Activated CD8-positive, alpha-beta memory T cell treated with anti-CD3 and anti-CD28 coated beads, Interleukin-2, amount 50 U/mL, for 1 hour (primary cell): ENCODE results near the gene XYLT1.
A peak's percentile ranks its signal among the peaks of the same experiment; 100 is the strongest.

Experiments used
- DNase-seq: peaks from one replicate; pipeline ENCODE4 v3.0.0-alpha.2; 2020; ENCODE audit errors: extremely low read depth

Gene XYLT1

DNA sequence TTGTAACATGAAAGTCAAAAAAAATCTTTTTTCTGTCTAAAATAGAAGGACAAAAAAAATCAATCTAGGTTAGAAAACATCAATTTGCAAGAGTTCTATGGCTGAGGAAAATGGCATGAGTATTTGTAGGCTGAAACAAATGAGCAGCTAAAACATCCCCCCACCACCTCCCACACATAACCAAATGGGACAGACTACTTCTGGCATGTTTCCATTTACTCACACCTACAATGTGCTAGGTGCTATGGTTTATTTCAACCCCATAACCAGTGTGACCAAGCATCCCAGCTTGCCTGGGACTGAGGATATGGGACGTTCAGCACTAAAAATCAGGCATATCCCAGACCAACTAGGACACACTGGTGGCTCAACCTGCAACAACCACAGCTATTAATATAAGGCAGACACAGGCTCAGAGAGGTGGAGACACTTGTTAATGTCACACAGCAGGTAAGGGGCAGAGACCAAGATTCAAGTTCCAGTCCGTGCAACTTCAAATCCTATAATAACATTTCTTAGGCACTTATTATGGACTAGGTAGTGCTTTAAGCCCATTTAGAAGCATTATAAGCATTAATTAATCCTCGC, 96.0 kb downstream of the XYLT1 start:
- no peak for DNase-seq

- DNase-seq = no peak
These were observed 97.2 kb downstream of the XYLT1 start for GRCh38 chr16:17373533-17373932.

GRCh38 chr16:17372386-17372785, 98.4 kb downstream of the XYLT1 start:
- DNase-seq = no peak

DNA sequence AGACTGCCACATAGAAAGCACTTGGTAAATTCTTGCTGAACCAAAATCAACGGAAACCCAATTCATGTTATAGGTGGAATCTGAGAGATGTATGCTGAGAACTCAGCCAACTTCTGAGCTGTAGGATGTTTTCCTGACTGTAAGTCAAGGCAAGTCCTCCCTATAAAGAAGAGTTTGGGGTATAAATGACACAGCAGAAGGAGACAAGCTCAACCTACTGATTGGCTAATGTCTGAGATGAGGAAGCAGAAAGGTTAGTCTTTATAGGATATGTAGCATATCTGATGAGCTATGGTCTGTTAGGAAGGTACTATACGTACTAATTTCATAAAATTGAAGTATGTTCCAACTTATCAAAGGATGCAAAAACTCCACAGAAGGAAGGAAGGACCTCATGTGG, 99.5 kb downstream of the XYLT1 start:
- DNase-seq = no peak

DNA sequence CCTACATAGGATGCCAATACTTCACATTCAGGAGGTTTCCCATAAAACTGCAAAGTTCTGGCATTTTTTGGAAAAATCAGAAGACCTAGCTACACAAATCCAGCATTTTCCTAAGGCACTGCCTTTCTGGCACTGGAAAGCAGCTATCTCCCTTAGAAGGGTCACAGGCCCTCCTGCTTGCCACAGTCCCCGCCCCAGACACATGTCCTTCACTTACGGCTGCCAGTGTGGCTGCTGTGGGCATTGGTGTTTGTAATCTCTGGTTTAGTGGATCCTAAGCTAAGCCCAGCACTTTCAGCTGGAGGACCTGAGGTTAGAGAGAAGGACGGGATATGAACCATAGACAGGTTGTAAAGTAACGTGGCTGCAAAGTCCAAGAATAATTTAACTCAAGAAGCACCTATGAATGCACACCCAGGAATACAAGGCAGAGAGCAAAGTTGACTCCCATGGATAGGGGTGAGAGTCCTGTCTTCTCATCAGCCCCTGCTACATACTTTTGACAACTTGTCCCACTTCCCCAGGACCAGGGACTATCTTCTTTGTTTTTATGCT, 100.0 kb downstream of the XYLT1 start:
- no peak for DNase-seq

GRCh38 chr16:17370223-17370707, 100.5 kb downstream of the XYLT1 start:
- DNase-seq = no peak

DNA sequence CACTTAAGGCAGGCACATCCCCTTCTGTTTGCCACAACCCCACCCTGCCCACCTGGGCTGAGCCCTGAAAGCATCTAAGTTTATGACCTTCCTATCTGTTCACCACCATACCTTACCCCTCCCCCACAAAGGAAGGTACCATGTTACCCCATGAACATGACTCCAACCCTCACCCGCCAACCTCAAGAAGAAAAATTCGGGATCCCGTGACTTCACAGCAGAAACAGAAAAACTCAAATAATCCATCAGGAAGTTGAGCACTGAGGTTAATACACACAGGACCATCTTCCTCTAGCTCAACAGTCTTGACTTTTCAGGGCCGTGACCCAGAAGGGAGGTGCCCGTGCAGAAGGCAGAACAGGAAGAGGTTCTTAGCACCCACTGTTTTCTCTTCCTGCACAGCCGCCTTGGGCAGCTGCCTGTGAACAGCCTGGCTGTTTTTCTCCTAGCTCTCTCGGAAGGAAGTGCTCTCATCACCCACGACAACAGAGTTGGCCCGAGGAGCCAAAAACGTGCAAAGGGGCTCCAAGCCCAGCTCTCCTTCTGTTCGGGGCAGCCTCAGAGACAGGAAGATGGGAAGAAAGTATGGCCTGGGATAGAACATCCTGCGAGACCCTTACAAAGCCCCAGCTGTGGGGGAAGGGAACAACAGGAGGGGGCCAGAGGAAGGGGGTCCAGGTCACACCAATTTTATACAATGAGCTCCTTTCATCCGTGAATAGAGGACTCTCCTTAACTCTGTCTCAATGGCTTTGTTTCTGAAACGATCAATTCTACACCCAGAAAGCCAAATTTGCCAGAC, 101.1 kb downstream of the XYLT1 start:
- peak; percentile 58 for DNase-seq

DNA sequence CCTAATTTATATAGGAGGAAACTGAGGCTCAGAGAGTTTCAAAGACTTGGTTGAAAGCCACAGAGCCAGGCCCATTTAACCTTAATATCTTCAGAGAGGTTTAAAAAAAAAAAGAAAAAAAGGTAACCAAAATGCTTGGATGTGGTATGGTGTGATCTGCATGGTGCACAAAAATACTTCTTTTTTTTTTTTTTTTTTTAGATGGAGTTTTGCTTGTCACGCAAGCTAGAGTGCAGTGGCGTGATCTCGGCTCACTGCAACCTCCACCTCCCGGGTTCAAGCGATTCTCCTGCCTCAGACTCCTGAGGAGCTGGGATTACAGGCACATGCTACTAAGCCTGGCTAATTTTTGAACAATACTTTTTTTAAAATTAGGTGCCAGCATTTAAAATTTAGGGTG, 101.8 kb downstream of the XYLT1 start:
- DNase-seq = no peak

- DNase-seq = no peak
These were observed 102.3 kb downstream of the XYLT1 start for GRCh38 chr16:17368446-17368845.

DNA sequence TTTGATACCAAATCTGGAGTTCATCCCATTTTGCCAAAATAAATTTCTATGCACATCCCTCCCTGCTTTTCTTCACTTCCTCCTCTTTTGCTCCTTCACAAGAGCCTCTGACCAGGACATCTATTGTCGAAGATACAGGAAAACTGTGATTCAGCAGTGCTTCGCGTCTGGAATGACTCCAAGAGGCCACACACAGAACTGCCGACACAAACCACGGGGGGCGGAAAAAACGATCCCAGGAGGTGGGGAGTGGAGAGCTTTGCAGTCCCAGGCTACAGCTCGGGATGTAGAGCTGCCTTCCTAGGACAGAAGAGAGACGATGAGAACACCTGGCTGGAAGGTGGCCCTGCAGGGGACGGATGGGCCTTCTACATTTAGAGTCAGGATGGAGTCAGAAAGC, 102.8 kb downstream of the XYLT1 start:
- no peak for DNase-seq

- DNase-seq = no peak
These were observed 103.7 kb downstream of the XYLT1 start for GRCh38 chr16:17367036-17367435.

GRCh38 chr16:17366299-17366961, 104.3 kb downstream of the XYLT1 start:
- no peak for DNase-seq

DNA sequence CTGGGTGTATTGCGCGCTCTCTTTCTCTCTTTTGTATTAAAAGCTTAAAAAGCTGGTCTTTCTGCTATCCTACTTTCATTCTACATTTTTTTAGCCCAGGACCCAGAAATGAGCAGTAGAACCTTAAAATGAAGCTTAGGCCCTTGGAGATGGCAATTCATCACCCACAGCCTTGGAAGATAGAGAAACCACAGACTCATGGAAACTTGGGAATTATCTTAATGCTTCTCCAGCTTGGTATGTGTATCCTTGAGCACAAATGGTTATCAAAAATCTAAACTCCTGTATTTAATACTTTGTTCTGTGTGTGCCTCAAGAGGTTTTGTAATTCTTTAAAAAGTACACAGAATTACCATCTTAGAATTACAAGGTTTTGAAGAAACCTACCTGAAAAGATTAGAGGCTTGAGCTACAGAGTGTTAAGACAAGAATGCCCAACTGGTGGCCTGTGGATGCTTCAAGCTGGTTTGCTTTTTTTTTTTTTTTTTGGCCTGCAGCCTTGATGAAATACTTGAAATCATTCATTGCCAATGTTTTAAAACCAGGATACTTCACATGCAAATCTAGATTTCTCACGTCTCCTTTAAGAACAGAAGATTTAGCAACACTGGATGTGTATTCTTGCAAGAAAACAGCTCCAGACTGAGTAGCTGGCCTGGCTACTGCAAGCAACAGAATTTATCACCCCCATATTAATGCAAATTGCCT, 105.0 kb downstream of the XYLT1 start:
- no peak for DNase-seq

DNA sequence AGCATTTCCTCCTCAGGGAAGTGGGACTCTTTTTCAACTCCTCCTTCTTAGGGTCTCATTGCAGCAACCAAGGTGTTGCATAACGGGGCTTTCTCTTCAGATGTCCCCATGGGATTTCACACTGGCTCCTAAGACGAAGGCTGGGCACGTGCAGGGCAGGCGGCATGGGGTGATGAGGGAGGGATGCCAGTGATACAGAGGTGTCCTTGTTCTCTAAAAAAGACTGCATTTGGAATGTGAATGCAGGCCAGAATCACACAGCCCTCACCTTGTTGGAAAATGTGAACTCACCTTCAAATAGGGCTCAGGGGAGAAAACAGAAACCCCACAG, 105.6 kb downstream of the XYLT1 start:
- DNase-seq = no peak

DNA sequence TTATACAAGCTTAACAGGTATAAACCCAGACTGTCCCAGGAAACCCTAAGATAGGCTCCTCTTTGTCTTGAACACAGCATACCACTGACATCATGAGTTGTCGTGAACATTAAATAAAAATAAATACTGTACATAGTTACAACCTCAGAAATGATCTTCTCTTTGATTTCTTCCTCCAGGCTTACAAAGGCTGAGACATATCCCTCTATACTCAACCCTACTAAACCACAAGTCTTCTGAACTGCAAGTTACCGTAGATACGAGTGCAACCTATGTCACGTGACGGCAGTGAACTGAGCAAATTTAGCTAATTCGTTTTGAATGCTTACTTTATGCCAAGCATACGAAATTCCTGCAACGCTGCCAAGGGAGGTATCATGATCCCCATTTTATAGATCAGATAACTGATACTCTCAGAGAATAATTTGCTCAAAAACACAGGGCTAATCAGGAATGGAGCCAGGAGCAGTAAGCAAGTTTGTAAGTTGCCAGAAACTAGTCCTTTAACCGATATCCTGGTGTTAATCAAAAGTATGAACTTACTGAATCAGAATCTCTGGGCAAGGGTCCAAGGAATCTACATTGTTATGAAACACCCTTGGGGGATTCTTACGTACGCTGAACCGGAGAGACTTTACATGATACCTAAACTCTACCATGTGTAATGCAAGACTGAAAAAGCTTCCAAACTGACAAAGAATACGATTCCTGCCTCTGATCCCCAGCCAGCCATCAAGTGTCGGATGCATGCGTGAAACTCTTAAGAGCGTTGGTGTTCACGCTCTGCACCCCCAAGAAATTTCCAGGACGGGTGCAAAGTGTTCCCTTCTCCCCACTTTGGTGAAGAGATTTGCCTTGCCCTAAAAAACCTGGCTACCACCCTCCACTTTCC, 106.2 kb downstream of the XYLT1 start:
- DNase-seq = peak; percentile 54

DNA sequence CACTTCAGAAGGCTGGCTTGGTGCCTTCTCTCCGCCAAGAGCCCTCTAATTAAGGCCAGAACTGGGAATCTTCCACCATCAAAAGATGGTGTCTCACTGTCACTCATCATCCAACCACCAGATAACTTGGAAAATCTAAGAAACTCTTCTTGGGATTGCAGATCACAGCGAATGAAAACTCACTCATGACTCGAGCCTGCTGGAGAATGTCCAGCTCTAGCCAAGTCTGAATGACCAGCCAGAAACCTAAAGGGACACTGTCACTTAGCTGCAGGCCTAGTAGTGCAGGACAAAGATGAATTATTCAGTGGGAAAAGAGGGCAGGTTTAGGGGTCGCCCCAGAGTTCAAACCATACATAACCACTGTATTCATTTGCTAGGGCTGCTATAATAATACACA, 107.8 kb downstream of the XYLT1 start:
- DNase-seq = no peak

GRCh38 chr16:17362183-17362582, 108.6 kb downstream of the XYLT1 start:
- DNase-seq = no peak

GRCh38 chr16:17360693-17361122, 110.1 kb downstream of the XYLT1 start:
- no peak for DNase-seq

DNA sequence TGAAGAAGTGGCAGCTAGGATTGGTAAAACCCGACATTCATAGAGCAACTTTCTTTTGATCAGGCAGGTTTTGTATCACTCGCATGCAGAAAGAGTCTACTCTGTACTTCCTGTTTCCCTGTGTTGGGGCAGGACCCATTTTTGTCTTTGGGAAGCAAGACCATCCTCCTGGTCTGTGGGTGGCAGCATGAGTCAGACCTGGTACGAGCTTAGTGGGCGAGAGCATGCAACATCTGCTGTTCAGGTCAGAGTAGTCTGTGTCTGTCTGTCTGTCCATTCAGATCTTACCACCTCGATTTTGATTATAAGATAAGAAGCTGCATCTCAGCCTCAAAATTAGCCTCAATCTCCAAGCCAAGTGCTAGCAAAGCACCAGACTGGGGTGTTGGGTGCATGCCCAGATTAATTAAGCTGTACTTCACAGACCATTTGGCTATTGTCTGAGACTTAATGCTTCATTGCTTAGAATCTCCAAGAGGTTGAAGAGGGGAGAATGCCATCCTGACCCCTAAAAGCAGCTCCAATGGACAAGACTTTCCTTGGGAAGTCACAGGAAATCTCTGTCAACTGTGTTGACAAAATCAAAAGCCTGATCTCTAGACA, 110.9 kb downstream of the XYLT1 start:
- no peak for DNase-seq

DNA sequence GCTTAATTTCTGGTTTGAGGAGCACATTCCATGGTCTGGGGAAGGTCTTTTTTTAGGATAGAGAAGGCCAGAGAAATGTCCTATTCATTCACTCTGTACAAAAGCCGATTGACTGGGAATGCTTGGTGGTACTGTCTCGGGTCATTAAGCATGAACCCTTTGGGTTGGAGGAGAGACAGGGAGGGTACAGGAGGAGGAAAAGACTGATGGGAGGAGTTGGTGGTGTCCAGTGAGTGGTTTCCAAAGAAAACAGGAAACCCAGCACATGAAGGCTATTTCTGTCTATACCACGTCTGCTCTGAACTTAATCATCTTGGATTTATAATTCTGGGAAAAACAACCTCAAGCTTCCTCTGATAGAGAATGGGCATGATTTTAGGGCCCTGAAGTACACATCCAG, 111.9 kb downstream of the XYLT1 start:
- DNase-seq = no peak

DNA sequence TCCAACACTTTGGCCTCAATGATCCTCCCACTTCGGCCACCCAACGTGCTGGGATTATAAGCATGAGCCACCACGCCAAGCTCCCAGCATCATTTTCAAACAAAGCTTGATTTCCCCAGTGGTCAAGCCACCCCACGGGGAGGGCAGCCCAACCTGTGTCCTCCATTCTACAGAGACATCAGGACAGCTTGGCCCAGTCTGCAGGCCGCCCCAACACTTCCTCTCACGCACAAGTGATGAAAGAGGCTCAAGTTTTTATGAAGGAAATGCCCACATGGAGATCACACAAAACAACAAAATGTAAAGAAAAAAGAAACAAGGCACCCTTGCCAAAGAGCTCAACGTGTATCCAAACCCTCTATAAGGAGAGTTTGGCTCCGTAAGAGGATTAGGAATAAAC, 112.4 kb downstream of the XYLT1 start:
- no peak for DNase-seq
